Activated B cell treated with CpG ODN at 0.5 μM for 24 hours (primary cell): ENCODE results near the gene ZNF554. TPM values are rescaled to one million over a fixed set of nuclear protein-coding genes. Genes with fewer than 3 reads are reported as not detected.
A peak's percentile ranks its signal among the peaks of the same experiment; 100 is the strongest.

Experiments
- ATAC-seq: fragments of 200-7000 bp; cut with Tn5 transposase; one replicate; pipeline ENCODE4 v1.10.0; 2021; ENCODE audit warnings: low read depth, mild to moderate bottlenecking, moderate library complexity
- CTCF ChIA-PET: fragments of 350-600 bp; sonication (Branson Sonifier 250); formaldehyde crosslinking; loops from one replicate; lab custom pipeline; 2021; ENCODE audit warnings: antibody characterized with exemption; lab: Charles Lee
- POLR2A ChIA-PET: fragments of 350-600 bp; sonication (Branson Sonifier 250); formaldehyde crosslinking; loops from one replicate; lab custom pipeline; 2021; ENCODE audit warnings: antibody characterized with exemption; lab: Charles Lee
- DNase-seq: peaks from one replicate; pipeline ENCODE4 v3.0.0; 2022
- H3K27ac Mint-ChIP-seq: one replicate; pipeline ENCODE4 v1.8.0; 2020; ENCODE audit warnings: mixed read lengths
- H3K27me3 Mint-ChIP-seq: one replicate; pipeline ENCODE4 v1.8.0; 2021; ENCODE audit warnings: mixed read lengths
- H3K36me3 Mint-ChIP-seq: one replicate; pipeline ENCODE4 v1.8.0; 2021; ENCODE audit warnings: low read depth, mixed read lengths
- H3K4me1 Mint-ChIP-seq: one replicate; pipeline ENCODE4 v1.8.0; 2021; ENCODE audit warnings: mixed read lengths
- H3K4me3 Mint-ChIP-seq: one replicate; pipeline ENCODE4 v1.8.0; 2020; ENCODE audit warnings: mild to moderate bottlenecking, mixed read lengths
- H3K9me3 Mint-ChIP-seq: one replicate; pipeline ENCODE4 v1.8.0; 2020; ENCODE audit warnings: mixed read lengths
- intact Hi-C: fragments of 100-400 bp; cut with micrococcal nuclease; formaldehyde crosslinking; loops from one replicate; pipeline ENCODE4 v1.15.1; 2024
- total RNA-seq: library from RNA; stranded (reverse); gene quantifications from 2 replicates; pipeline ENCODE4 v1.2.3, GENCODE V29; 2022
- TF ChIP-seq, protein P1 (sequence below): fragments of 200-600 bp; IDR thresholded peaks from one replicate; pipeline ENCODE4 v1.8.0; 2022; ENCODE audit warnings: antibody characterized with exemption, mild to moderate bottlenecking

ZNF554 gene
- total RNA-seq, 1 donor from 2014 or later, result 3.1 TPM

DNA sequence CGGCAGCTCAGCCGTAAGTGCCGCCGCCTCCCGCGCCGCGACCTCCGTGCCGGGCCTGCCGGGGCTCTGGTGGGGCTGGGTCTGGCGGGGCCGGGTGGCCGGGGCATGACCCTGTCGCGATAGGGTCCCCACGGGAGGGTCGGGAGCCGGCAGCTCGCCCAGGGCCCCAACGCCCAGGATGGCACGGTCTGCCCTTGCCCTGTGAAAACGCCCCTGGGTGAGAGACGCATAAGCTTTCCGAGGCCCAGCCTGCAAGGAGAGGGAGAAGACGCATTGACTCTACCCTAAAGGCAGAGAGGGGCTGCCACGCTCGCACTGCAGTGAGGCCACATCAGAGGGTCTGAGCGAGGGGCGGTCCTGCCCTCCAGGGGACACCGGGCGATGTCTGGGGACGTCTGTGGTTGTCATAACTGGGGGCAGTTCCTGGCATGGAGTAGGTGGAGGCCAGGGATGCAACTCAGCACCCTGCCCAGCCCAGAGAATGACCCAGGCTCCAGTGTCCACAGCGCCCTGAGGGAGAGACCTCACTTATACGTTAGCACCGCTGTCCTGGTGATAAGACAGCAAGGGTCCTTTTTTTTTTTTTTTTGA is 539 bp downstream of the ZNF554 start:
- TF ChIP-seq, protein P1, sequence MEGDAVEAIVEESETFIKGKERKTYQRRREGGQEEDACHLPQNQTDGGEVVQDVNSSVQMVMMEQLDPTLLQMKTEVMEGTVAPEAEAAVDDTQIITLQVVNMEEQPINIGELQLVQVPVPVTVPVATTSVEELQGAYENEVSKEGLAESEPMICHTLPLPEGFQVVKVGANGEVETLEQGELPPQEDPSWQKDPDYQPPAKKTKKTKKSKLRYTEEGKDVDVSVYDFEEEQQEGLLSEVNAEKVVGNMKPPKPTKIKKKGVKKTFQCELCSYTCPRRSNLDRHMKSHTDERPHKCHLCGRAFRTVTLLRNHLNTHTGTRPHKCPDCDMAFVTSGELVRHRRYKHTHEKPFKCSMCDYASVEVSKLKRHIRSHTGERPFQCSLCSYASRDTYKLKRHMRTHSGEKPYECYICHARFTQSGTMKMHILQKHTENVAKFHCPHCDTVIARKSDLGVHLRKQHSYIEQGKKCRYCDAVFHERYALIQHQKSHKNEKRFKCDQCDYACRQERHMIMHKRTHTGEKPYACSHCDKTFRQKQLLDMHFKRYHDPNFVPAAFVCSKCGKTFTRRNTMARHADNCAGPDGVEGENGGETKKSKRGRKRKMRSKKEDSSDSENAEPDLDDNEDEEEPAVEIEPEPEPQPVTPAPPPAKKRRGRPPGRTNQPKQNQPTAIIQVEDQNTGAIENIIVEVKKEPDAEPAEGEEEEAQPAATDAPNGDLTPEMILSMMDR, result no peak
- ATAC-seq, result no peak
- ChIA-PET POLR2A (interaction anchor here (0.6 to 2.5 kb wide), 6 partner anchors 9 to 172 kb away, joined by 3 to 14 read pairs (median 4); partner anchors contain the start of genes SGTA and ZNF555), CTCF (interaction anchor here (1.1 kb wide), 1 partner anchor 21 kb away, joined by 3 read pairs; the partner anchor contains the start of gene ZNF555)
- Mint-ChIP-seq H3K36me3 (peaks cover 3% of the 10 kb centered on the region), H3K4me3 (peak overlapping the region; percentile 83), H3K4me1 (peaks cover 14% of the 10 kb centered on the region), H3K27ac (no peak overlapping the region), H3K9me3 (no peaks in the 10 kb centered on the region), H3K27me3 (no peaks in the 10 kb centered on the region)
- no peak for DNase-seq
- intact Hi-C loops, result no loop called here

DNA sequence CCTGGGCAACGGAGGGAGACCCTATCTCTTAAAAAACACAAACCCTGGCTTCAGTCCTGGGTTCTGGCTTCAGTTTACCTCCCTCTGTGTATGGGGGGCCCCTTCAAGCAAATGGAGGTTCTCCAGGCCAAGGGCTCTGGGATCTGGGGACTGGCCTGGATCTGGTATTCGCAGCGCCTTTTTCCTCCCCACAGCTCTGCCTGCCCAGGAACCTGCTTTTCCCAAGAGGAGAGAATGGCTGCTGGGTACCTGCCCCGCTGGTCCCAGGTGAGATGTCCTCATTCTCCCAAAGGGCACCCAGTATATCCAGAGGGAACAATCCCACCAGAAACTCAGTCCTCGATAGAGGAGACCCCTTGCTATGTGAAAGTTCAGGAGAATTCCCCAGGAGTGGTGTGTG is 3.2 kb downstream of the ZNF554 start:
- no peaks in the 10 kb centered on the region for H3K27me3 Mint-ChIP-seq
- ATAC-seq (no peak), DNase-seq (no peak)
- TF ChIP-seq, protein P1, result no peak
- CTCF ChIA-PET, result no interaction called here
- peaks cover 15% of the 10 kb centered on the region for H3K4me1 Mint-ChIP-seq
- H3K4me3 Mint-ChIP-seq, result no peak overlapping the region
- no peak overlapping the region for H3K27ac Mint-ChIP-seq
- POLR2A ChIA-PET, result interaction anchor here (1.5 kb wide), 1 partner anchor 18 kb away, joined by 5 read pairs; the partner anchor contains the start of gene ZNF555
- H3K36me3 Mint-ChIP-seq, result peaks cover 5% of the 10 kb centered on the region
- H3K9me3 Mint-ChIP-seq, result peaks cover 3% of the 10 kb centered on the region
- intact Hi-C loops, result no loop called here

DNA sequence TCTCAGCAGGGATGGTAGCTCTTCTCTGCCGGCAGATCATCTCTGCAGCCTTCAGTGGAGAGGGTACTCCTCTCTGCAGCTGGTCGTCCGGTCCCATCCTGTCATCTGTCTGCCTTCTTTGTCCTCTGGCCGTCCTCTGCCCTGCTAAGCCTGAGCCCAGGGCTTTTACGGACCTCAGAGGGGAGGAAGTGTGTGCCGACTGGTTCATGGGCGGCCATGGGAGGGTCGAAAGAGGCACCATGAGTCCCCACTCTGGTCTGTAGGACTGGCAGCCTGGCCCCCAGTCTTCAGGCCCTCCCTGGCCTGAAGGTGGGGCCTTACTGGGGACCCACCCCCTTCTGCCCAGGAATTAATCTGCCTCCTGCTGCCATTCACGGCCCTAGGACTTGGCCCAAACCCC is 4.0 kb downstream of the ZNF554 start:
- no peak overlapping the region for H3K4me3 Mint-ChIP-seq
- H3K27ac Mint-ChIP-seq, result no peak overlapping the region
- H3K36me3 Mint-ChIP-seq, result peaks cover 10% of the 10 kb centered on the region
- no peaks in the 10 kb centered on the region for H3K27me3 Mint-ChIP-seq
- TF ChIP-seq, protein P1, result no peak
- POLR2A ChIA-PET, result interaction anchor here (0.6 to 0.8 kb wide), 2 partner anchors 18 to 64 kb away, joined by 3 to 6 read pairs; partner anchors contain the start of gene ZNF555
- peaks cover 17% of the 10 kb centered on the region for H3K4me1 Mint-ChIP-seq
- ATAC-seq (no peak), DNase-seq (no peak)
- CTCF ChIA-PET, result interaction anchor here (0.7 kb wide), 1 partner anchor 50 kb away, joined by 3 read pairs; no protein-coding TSS in a partner anchor
- peaks cover 5% of the 10 kb centered on the region for H3K9me3 Mint-ChIP-seq
- intact Hi-C loops, result no loop called here

DNA sequence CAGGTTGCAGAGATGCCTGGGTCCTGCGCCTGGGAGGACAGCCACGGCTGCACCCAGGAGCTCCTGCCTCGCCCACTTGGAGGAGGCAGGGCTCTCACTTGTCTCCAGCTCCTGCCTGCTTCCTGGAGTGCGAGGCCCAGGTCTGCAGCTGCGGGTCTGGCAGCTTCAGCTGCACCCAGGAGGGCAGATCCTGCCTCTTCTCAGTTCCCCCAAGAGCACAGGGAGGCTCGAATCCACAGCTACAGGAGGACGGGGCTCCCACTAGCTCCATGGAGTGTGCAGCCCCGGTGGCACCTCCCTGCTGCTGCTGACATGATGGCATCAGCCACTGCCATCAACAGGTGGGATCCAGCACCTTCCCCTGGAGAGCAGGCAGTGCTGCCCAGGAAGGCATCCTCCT is 4.5 kb downstream of the ZNF554 start:
- H3K4me3 Mint-ChIP-seq, result no peak overlapping the region
- ATAC-seq (no peak), DNase-seq (no peak)
- intact Hi-C loops, result no loop called here
- H3K27me3 Mint-ChIP-seq, result no peaks in the 10 kb centered on the region
- H3K9me3 Mint-ChIP-seq, result peaks cover 5% of the 10 kb centered on the region
- peaks cover 15% of the 10 kb centered on the region for H3K4me1 Mint-ChIP-seq
- ChIA-PET POLR2A (interaction anchor here (0.6 to 0.8 kb wide), 2 partner anchors 17 to 64 kb away, joined by 3 to 6 read pairs; partner anchors contain the start of gene ZNF555), CTCF (no interaction called here)
- TF ChIP-seq, protein P1, result no peak
- H3K27ac Mint-ChIP-seq, result no peak overlapping the region
- peaks cover 10% of the 10 kb centered on the region for H3K36me3 Mint-ChIP-seq

DNA sequence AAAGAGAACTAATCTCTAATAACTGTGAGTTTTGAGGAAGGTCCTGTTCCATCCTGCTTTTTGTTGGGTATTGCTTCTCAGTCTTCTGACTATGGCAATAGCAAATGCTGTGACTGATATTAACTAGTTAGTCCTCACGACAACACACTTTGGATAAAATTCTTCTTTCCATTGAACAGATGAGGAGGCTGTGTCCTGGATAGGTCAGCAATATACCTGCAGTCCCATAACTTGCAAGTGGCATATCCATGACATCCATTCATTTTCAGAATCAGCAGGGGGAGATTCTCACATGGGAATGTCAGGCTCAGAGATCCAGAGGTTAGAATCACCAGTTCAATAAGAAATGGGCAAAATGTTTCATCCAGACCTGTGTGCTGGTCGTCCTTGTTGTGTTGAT is 7.4 kb downstream of the ZNF554 start:
- peaks cover 7% of the 10 kb centered on the region for H3K4me1 Mint-ChIP-seq
- TF ChIP-seq, protein P1, result no peak
- DNase-seq (no peak), ATAC-seq (no peak)
- ChIA-PET CTCF (no interaction called here), POLR2A (no interaction called here)
- intact Hi-C loops, result no loop called here
- peaks cover 12% of the 10 kb centered on the region for H3K36me3 Mint-ChIP-seq
- peaks cover 8% of the 10 kb centered on the region for H3K9me3 Mint-ChIP-seq
- no peaks in the 10 kb centered on the region for H3K27me3 Mint-ChIP-seq
- no peak overlapping the region for H3K4me3 Mint-ChIP-seq
- H3K27ac Mint-ChIP-seq, result no peak overlapping the region
